ENCODE measurements around the gene CRMP1. TPM values are rescaled to one million over a fixed set of nuclear protein-coding genes. Genes with fewer than 3 reads are reported as not detected.

The CRMP1 gene
- total and polyA plus RNA-seq, 7 experiments from 2014 or later: 0.46 TPM; not detected in 6

DNA sequence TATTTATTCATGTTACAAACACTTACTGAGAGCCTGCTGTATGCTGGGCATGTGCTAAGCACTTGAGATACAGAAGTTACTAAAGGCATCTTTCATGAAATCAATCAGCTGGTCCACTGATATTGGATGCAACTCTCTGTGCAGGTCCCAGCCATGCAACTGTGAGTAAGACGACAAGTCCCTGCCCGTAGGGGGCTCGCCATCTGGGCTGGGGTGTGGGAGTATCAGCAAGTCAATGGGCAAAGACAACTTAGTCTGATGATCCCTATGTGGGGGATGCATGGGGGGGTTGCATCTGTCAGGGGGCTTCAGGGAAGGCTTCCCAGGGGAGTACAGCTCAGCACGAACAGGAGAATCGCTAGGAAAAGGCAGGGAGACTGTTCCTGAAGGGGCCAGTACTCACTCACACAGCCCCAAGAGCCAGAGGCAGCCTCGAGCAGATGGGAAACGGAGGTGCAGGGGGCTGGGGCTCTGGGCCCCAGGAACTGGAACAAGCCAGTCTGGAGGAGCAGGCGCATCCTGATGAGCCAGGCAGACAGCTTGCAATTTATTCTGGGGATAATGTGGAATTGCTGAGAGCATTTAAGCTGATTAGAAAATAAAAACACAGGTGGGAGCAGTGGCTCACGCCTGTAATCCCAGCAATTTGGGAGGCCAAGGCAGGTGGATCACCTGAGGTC, 40.2 kb downstream of the CRMP1 start:
- Histone ChIP-seq H3K4me1 (ENCODE audit: control insufficient read depth in 2 of 2, insufficient read depth in 2 of 2, low read length in 2 of 2) (no peaks in the 10 kb centered on the region), H3K4me3 (ENCODE audit: low read length) (no peak overlapping the region), H3K27ac (ENCODE audit: low read depth, low read length) (no peak overlapping the region), H3K9me3 (ENCODE audit: control insufficient read depth in 2 of 3, low read length in 3 of 3) (no peaks in the 10 kb centered on the region), H3K36me3 (ENCODE audit: control insufficient read depth in 2 of 3, insufficient read depth in 3 of 3, low read length in 3 of 3) (no peaks in the 10 kb centered on the region), H3K27me3 (ENCODE audit: control insufficient read depth in 2 of 2, insufficient read depth in 2 of 2, low read length in 2 of 2) (no peaks in the 10 kb centered on the region)
- no peak overlapping the region for H3K27ac Mint-ChIP-seq
- H3K36me3 Mint-ChIP-seq: no peaks in the 10 kb centered on the region
- ChIA-PET POLR2A (no interaction called here), CTCF (no interaction called here)
- peaks cover 2 to 36% (median 19%) of the 10 kb centered on the region in 5 donors for H3K27me3 Mint-ChIP-seq
- DNase-seq (no peak), ATAC-seq (no peak)
- no peak overlapping the region for H3K4me3 Mint-ChIP-seq
- H3K9me3 Mint-ChIP-seq: peaks cover 0 to 6% (median 0%) of the 10 kb centered on the region in 11 donors
- no peaks in the 10 kb centered on the region for H3K4me1 Mint-ChIP-seq
- intact Hi-C loops (cut with micrococcal nuclease): no loop called here

DNA sequence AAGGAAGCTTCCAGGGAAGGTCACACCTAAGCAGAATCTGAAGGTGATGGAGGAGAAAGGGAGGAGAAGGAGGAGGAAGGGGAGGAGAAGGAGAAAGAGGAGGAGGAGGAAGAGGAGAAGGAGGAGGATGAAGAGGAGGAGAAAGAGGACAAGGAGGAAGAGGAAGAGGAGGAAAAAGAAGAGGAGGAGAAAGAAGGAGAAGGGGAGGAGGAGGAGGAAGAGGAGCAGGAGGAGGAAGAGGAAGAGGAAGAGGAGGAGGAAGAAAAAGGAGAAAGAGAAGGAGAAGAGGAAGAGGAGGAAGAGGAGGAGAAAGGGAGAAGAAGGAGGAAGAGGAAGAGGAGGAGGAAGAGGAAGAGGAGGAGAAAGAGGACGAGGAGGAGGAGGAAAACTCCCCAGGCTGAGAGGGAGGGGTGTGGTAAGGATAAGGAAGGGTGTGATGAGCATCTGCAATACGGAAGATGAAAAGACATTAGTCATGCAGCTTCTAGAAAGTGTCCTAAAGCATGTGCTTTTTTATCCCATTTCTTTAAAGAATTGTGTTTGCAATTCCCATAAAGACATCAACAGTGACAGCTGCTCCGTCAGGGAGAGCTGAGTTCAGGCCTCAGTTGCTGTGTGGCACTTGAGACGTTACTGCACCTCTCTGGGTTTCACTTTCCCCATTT, 41.1 kb downstream of the CRMP1 start:
- intact Hi-C loops (cut with micrococcal nuclease): no loop called here

DNA sequence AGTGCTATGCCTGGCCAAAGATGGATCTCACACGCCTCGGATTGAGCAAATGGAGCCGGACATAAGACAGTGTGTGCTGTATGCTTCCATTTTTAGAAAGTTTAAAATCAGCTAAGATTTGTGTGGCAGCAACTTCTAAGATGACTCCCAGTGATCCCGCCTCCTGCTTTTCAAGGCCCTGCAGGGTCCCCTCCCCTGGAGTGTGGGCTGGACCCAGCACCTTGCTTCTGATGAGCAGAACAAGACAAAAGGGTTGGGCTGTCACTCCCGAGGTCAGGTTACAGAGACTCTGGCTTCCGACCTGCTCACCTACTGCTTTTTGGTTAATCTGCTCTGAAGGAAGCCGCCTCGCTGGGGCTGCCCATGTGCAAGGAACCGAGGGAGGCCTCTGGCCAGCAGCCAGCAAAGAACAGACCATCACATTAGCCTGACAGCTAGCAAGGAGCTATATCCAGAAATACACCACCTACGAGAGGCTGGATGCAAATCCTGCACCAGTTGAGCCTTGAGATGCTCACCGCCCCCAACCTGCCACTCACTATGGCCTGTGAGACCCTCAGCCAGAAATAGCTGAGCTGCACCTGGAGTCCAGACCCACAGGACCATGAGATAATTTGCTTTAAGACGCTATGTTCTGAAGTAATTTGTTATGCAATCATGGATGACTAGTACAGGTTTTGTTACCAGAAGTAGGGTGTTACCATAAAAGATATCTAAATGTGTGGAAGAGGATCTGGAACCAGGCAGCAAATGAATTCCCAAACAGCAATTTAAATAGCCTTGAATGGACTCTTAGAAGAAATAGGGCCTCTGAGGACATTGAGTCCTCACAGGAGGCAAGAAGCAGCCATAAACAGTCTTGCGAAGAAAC, 47.6 kb downstream of the CRMP1 start:
- H3K4me3 ChIP-seq (ENCODE audit: low read length): no peak overlapping the region
- peaks cover 2 to 20% (median 11%) of the 10 kb centered on the region in 5 donors for H3K27me3 Mint-ChIP-seq
- DNase-seq: no peak
- no peak overlapping the region for H3K27ac Mint-ChIP-seq
- no peaks in the 10 kb centered on the region for H3K9me3 ChIP-seq (ENCODE audit: control insufficient read depth in 2 of 3, low read length in 3 of 3)
- intact Hi-C loops (cut with micrococcal nuclease): no loop called here
- H3K4me1 ChIP-seq (ENCODE audit: control insufficient read depth in 2 of 2, insufficient read depth in 2 of 2, low read length in 2 of 2): no peaks in the 10 kb centered on the region
- no peak overlapping the region for H3K4me3 Mint-ChIP-seq
- H3K27me3 ChIP-seq (ENCODE audit: control insufficient read depth in 2 of 2, insufficient read depth in 2 of 2, low read length in 2 of 2): no peaks in the 10 kb centered on the region
- ChIA-PET POLR2A (no interaction called here), CTCF (no interaction called here)
- no peaks in the 10 kb centered on the region for H3K36me3 ChIP-seq (ENCODE audit: control insufficient read depth in 2 of 3, insufficient read depth in 3 of 3, low read length in 3 of 3)
- peaks cover 0 to 3% (median 0%) of the 10 kb centered on the region in 5 donors for H3K36me3 Mint-ChIP-seq
- H3K4me1 Mint-ChIP-seq: peaks cover 0 to 2% (median 0%) of the 10 kb centered on the region in 7 donors
- H3K9me3 Mint-ChIP-seq: peaks cover 0 to 6% (median 0%) of the 10 kb centered on the region in 11 donors
- H3K27ac ChIP-seq (ENCODE audit: low read depth, low read length): no peak overlapping the region
- ATAC-seq: no peak

More for the DNA sequence above, 41.1 kb downstream of the CRMP1 start:
- CTCF ChIA-PET: no interaction called here
- no peaks in the 10 kb centered on the region for H3K9me3 ChIP-seq (ENCODE audit: control insufficient read depth in 2 of 3, low read length in 3 of 3)
- no peaks in the 10 kb centered on the region for H3K36me3 ChIP-seq (ENCODE audit: control insufficient read depth in 2 of 3, insufficient read depth in 3 of 3, low read length in 3 of 3)
- H3K27ac Mint-ChIP-seq: no peak overlapping the region
- peaks cover 0 to 6% (median 0%) of the 10 kb centered on the region in 11 donors for H3K9me3 Mint-ChIP-seq
- POLR2A ChIA-PET: no interaction called here
- ATAC-seq: no peak
- no peaks in the 10 kb centered on the region for H3K36me3 Mint-ChIP-seq
- DNase-seq: no peak
- H3K27me3 Mint-ChIP-seq: peaks cover 2 to 36% (median 19%) of the 10 kb centered on the region in 5 donors
- H3K4me1 Mint-ChIP-seq: no peaks in the 10 kb centered on the region
- H3K4me1 ChIP-seq (ENCODE audit: control insufficient read depth in 2 of 2, insufficient read depth in 2 of 2, low read length in 2 of 2): no peaks in the 10 kb centered on the region
- H3K4me3 ChIP-seq (ENCODE audit: low read length): no peak overlapping the region
- no peak overlapping the region for H3K4me3 Mint-ChIP-seq
- H3K27me3 ChIP-seq (ENCODE audit: control insufficient read depth in 2 of 2, insufficient read depth in 2 of 2, low read length in 2 of 2): no peaks in the 10 kb centered on the region
- H3K27ac ChIP-seq (ENCODE audit: low read depth, low read length): no peak overlapping the region

GRCh38 chr4:5843573-5844530, 49.0 kb downstream of the CRMP1 start:
- Histone ChIP-seq H3K4me1 (ENCODE audit: control insufficient read depth in 2 of 2, insufficient read depth in 2 of 2, low read length in 2 of 2) (no peaks in the 10 kb centered on the region), H3K36me3 (ENCODE audit: control insufficient read depth in 2 of 3, insufficient read depth in 3 of 3, low read length in 3 of 3) (no peaks in the 10 kb centered on the region), H3K27ac (ENCODE audit: low read depth, low read length) (no peak overlapping the region), H3K9me3 (ENCODE audit: control insufficient read depth in 2 of 3, low read length in 3 of 3) (no peaks in the 10 kb centered on the region), H3K4me3 (ENCODE audit: low read length) (no peak overlapping the region), H3K27me3 (ENCODE audit: control insufficient read depth in 2 of 2, insufficient read depth in 2 of 2, low read length in 2 of 2) (no peaks in the 10 kb centered on the region)
- CTCF ChIA-PET: interaction anchor here (0.6 kb wide), 1 partner anchor 1711 kb away, joined by 4 read pairs; no protein-coding TSS in a partner anchor
- H3K9me3 Mint-ChIP-seq: peaks cover 0 to 6% (median 0%) of the 10 kb centered on the region in 11 donors
- no peak for DNase-seq
- H3K36me3 Mint-ChIP-seq: peaks cover 0 to 3% (median 0%) of the 10 kb centered on the region in 5 donors
- peaks cover 0 to 11% (median 4%) of the 10 kb centered on the region in 5 donors for H3K27me3 Mint-ChIP-seq
- peaks cover 0 to 2% (median 0%) of the 10 kb centered on the region in 7 donors for H3K4me1 Mint-ChIP-seq
- POLR2A ChIA-PET: no interaction called here
- no peak for ATAC-seq
- H3K27ac Mint-ChIP-seq: no peak overlapping the region
- H3K4me3 Mint-ChIP-seq: no peak overlapping the region
- intact Hi-C loops (cut with micrococcal nuclease): no loop called here

- Histone ChIP-seq H3K27me3 (ENCODE audit: control insufficient read depth in 2 of 2, insufficient read depth in 2 of 2, low read length in 2 of 2) (no peaks in the 10 kb centered on the region), H3K4me1 (ENCODE audit: control insufficient read depth in 2 of 2, insufficient read depth in 2 of 2, low read length in 2 of 2) (no peaks in the 10 kb centered on the region), H3K9me3 (ENCODE audit: control insufficient read depth in 2 of 3, low read length in 3 of 3) (no peaks in the 10 kb centered on the region), H3K27ac (ENCODE audit: low read depth, low read length) (no peak overlapping the region), H3K36me3 (ENCODE audit: control insufficient read depth in 2 of 3, insufficient read depth in 3 of 3, low read length in 3 of 3) (no peaks in the 10 kb centered on the region), H3K4me3 (ENCODE audit: low read length) (no peak overlapping the region)
- intact Hi-C loops (cut with micrococcal nuclease): no loop called here
- H3K27ac Mint-ChIP-seq: no peak overlapping the region
- no peak for DNase-seq
- POLR2A ChIA-PET: no interaction called here
- H3K4me3 Mint-ChIP-seq: no peak overlapping the region
- CTCF ChIA-PET: no interaction called here
- H3K36me3 Mint-ChIP-seq: peaks cover 0 to 3% (median 0%) of the 10 kb centered on the region in 5 donors
- no peak for ATAC-seq
- peaks cover 0 to 6% (median 0%) of the 10 kb centered on the region in 5 donors for H3K27me3 Mint-ChIP-seq
- H3K9me3 Mint-ChIP-seq: peaks cover 0 to 4% (median 0%) of the 10 kb centered on the region in 11 donors
- peaks cover 0 to 2% (median 0%) of the 10 kb centered on the region in 7 donors for H3K4me1 Mint-ChIP-seq
Measured at GRCh38 chr4:5842456-5842855, 50.4 kb downstream of the CRMP1 start.
